ENCODE results near the gene CFAP68. TPM values are rescaled to one million over a fixed set of nuclear protein-coding genes. Genes with fewer than 3 reads are reported as not detected.

Gene CFAP68
- total RNA-seq, 1 experiment from 2014 or later: 49.6 TPM

DNA sequence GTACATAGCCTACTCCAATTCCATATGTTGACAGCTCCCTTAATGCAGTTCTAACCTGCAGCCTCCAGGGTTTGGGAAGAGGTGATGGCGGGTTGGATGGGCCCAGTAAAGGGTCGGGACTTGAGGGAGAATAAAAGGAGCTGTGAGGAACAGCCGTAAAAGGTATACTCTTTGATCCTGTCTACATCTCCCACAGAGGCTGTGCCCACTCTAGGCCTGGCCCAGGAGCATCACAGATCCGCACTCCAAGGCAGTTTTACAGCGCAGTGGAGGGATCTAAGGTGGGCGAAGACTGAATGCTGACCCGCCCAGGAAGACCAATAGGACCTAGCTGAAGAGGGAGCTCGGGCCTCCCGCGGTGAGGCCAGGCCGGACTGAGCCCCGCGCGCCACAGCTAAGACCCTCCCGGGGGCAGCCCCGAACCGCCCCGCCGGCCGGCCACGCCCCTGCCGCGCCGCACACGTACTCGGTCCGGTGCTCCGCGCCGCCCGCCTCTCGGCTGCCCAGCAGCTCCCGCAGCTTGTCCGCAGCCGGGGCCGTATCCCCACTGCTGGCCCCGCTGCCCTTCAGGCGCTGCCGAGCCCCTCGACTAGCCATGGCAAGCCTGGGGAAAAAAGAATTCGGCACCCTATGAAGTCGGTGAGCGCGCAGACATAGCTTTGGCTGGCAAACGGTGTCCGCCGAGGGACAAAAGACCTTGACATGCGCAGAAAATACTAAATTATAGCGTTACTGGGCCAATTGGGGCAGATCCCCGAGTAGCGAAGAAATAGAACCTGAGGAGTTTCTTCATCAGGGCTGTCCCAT lies 8.3 kb upstream of the CFAP68 start, which contains the start of gene ALG9:
ALG9 (minus strand) TSS at position 696 of the 807 bp plus-strand sequence; CDS start at position 597, 99 bp downstream.
- ChIA-PET CTCF (interaction anchor here (0.9 to 1.7 kb wide), 6 partner anchors 9 to 111 kb away, joined by 3 to 5 read pairs (median 3); no protein-coding TSS in a partner anchor), POLR2A (interaction anchor here (1.4 kb wide), 1 partner anchor 8 kb away, joined by 3 read pairs; no protein-coding TSS in a partner anchor), RAD21 (ENCODE audit: low non-redundant PET in 1 of 2, low total read pairs in 2 of 2, uncharacterized antibody in 2 of 2, unreplicated experiment in 2 of 2) (interaction anchor here in 1 of 2 experiments (0.7 to 1.0 kb wide), 2 partner anchors 52 to 64 kb away, joined by 3 to 6 read pairs; no protein-coding TSS in a partner anchor)
- BruUV-seq (replicated peaks): TSS peak; percentile 34
- H3K27ac ChIP-seq (ENCODE audit: low read depth, low read length): peak within 1 kb of the TSS; percentile 76
- H3K4me3 ChIP-seq (replicated peaks in 1 of 2; ENCODE audit: low read depth in 1 of 2, low read length in 2 of 2): peak within 1 kb of the TSS; percentile 89 to 90
- intact Hi-C loops (cut with micrococcal nuclease): no loop called here
- peaks cover 0 to 18% of the 10 kb centered on the region in 2 experiments; a peak in 3 of 4 replicates for H3K4me1 ChIP-seq (ENCODE audit: control insufficient read depth in 1 of 2, insufficient read depth in 2 of 2, low read length in 2 of 2)
- H2AFZ ChIP-seq (ENCODE audit: low read depth, low read length, poor library complexity, severe bottlenecking): peak within 1 kb of the TSS; percentile 97
- H3K9me3 ChIP-seq (ENCODE audit: control insufficient read depth in 1 of 2, insufficient read depth in 1 of 2, low read depth in 1 of 2, low read length in 2 of 2): no peaks in the 10 kb centered on the region
- H3K9ac ChIP-seq (ENCODE audit: low read length): peak within 1 kb of the TSS; percentile 66
- H3K9me2 ChIP-seq (ENCODE audit: insufficient read depth): no peaks in the 10 kb centered on the region
- H3K79me2 ChIP-seq (ENCODE audit: insufficient read depth, low read length): 0 out of 2 replicates have a peak, but pooled peaks cover 9% of the 10 kb centered on the region
- H3K27me3 ChIP-seq (ENCODE audit: insufficient read depth, low read length): no peaks in the 10 kb centered on the region
- no peaks in the 10 kb centered on the region for H4K20me1 ChIP-seq (ENCODE audit: insufficient read depth)
- H3K36me3 ChIP-seq (ENCODE audit: control insufficient read depth in 1 of 2, insufficient read depth in 2 of 2, low read length in 2 of 2): peaks cover 2 to 11% of the 10 kb centered on the region in 2 experiments; a peak in 1 of 4 replicates
- peak within 1 kb of the TSS; percentile 90 for H3K4me2 ChIP-seq (ENCODE audit: low read length)
- ATAC-seq (peak; percentile 89), DNase-seq (ENCODE audit: low read depth, low spot score) (peak; percentile 73)
- TF ChIP-seq EGR1 (IDR thresholded peaks at IDR 0.05; ENCODE audit: low read depth) (no peak), SIN3A (IDR thresholded peaks at IDR 0.05; ENCODE audit: low read depth) (peak; percentile 72), SRF (IDR thresholded peaks at IDR 0.05; ENCODE audit: low read depth) (no peak), JUND (IDR thresholded peaks at IDR 0.05) (no peak), TCF7L2 (IDR thresholded peaks at IDR 0.05; ENCODE audit: borderline replicate concordance, extremely low read depth, insufficient read depth, insufficient read length) (peak; percentile 98), ELF1 (IDR thresholded peaks at IDR 0.05; ENCODE audit: borderline replicate concordance, low read depth) (no peak), EZH2 (IDR thresholded peaks at IDR 0.05) (no peak), POLR2AphosphoS5 (IDR thresholded peaks at IDR 0.05; ENCODE audit: low read depth, low read length) (peak; percentile 70), RAD21 (IDR thresholded peaks at IDR 0.05; ENCODE audit: low read depth) (no peak), REST (IDR thresholded peaks at IDR 0.05; ENCODE audit: low read depth) (no peak), ZNF274 (IDR thresholded peaks at IDR 0.05; ENCODE audit: low read depth, low read length) (no peak), CBX3 (IDR thresholded peaks at IDR 0.05; ENCODE audit: low read depth) (no peak), CEBPB (IDR thresholded peaks at IDR 0.05; ENCODE audit: low read depth) (no peak), FOSL1 (IDR thresholded peaks at IDR 0.05; ENCODE audit: low read depth) (no peak), YY1 (IDR thresholded peaks at IDR 0.05; ENCODE audit: extremely low read depth, insufficient replicate concordance, low read depth, low read length) (peak; percentile 87), EZH2phosphoT487 (IDR thresholded peaks at IDR 0.05; ENCODE audit: borderline replicate concordance) (no peak), POLR2A (IDR thresholded peaks at IDR 0.05; ENCODE audit: borderline replicate concordance, extremely low read depth, insufficient read depth, insufficient read length) (peak; percentile 22), ZFX (IDR thresholded peaks at IDR 0.05) (peak; percentile 83), SP1 (IDR thresholded peaks at IDR 0.05; ENCODE audit: low read depth) (peak; percentile 70)
- TF ChIP-seq, protein P1, sequence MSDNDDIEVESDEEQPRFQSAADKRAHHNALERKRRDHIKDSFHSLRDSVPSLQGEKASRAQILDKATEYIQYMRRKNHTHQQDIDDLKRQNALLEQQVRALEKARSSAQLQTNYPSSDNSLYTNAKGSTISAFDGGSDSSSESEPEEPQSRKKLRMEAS (IDR thresholded peaks at IDR 0.05): peak; percentile 61; the same call in 1 of the 2 replicates
- TF ChIP-seq, protein P2, sequence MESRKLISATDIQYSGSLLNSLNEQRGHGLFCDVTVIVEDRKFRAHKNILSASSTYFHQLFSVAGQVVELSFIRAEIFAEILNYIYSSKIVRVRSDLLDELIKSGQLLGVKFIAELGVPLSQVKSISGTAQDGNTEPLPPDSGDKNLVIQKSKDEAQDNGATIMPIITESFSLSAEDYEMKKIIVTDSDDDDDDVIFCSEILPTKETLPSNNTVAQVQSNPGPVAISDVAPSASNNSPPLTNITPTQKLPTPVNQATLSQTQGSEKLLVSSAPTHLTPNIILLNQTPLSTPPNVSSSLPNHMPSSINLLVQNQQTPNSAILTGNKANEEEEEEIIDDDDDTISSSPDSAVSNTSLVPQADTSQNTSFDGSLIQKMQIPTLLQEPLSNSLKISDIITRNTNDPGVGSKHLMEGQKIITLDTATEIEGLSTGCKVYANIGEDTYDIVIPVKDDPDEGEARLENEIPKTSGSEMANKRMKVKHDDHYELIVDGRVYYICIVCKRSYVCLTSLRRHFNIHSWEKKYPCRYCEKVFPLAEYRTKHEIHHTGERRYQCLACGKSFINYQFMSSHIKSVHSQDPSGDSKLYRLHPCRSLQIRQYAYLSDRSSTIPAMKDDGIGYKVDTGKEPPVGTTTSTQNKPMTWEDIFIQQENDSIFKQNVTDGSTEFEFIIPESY (IDR thresholded peaks at IDR 0.05; ENCODE audit: extremely low read depth, insufficient replicate concordance, low read length): peak; percentile 32
